Left ventricle myocardium inferior (tissue), 1 donor: Measurements from ENCODE around the gene NDUFS1. TPM values are rescaled to one million over a fixed set of nuclear protein-coding genes. Genes with fewer than 3 reads are reported as not detected.

ENCODE experiments used
- DNase-seq: peaks from one replicate; pipeline ENCODE4 v3.0.0-alpha.2; 2020
- H3K27ac ChIP-seq: fragments of 200-600 bp; replicated peaks from 2 replicates; pipeline ENCODE4 v1.8.0; 2021
- H3K27me3 ChIP-seq: fragments of 200-600 bp; 2 replicates; pipeline ENCODE4 v1.8.0; 2021; ENCODE audit warnings: low read depth
- H3K36me3 ChIP-seq: fragments of 200-600 bp; 2 replicates; pipeline ENCODE4 v1.8.0; 2021
- H3K4me1 ChIP-seq: fragments of 200-600 bp; 2 replicates; pipeline ENCODE4 v1.8.0; 2021
- H3K4me3 ChIP-seq: fragments of 200-600 bp; 2 replicates; pipeline ENCODE4 v1.8.0; 2021; ENCODE audit warnings: mild to moderate bottlenecking, moderate library complexity
- H3K9me3 ChIP-seq: fragments of 200-600 bp; replicated peaks from 2 replicates; pipeline ENCODE4 v1.8.0; 2021
- intact Hi-C: fragments of 100-400 bp; cut with micrococcal nuclease; formaldehyde crosslinking; loops from one replicate; pipeline ENCODE4 v1.11.0; 2022
- total RNA-seq: library from RNA; stranded (reverse); fragmentation: NEBNext Ultra II Directional; extraction: Animal tissue kit (Norgen Biotek cat#: 25700); gene quantifications from one replicate; pipeline ENCODE4 v1.2.1, GENCODE V29; 2021
- TF ChIP-seq, protein P1 (sequence below): fragments of 200-600 bp; IDR thresholded peaks from 2 replicates; pipeline ENCODE4 v1.8.0; 2021; ENCODE audit warnings: antibody characterized with exemption, mild to moderate bottlenecking, borderline replicate concordance
- donor health status: DM: no; HTN: yes; CAD: no; lungs with severe emphysema.

The NDUFS1 gene
- total RNA-seq, 1 donor from 2014 or later = 486 TPM

DNA sequence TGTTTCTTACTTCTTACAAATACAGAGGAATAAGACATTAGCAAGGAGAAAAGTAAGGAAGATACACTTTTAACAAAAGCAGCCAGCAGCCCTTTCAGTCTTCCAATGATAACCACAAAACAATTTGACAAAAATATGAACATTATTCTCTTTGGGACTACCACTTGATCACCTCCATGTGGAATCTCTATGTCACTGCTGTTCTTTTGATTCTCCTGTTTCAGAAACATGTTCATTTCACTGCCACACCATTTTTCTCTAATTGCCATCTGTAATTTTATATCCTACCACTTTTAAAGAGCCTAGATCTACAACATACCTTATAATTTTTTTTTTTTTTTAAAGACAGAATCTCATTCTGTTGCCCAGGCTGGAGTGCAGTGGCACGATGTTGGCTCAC lies 84.1 kb downstream of the NDUFS1 start:
- H3K27me3 ChIP-seq = no peaks in the 10 kb centered on the region
- H3K27ac ChIP-seq = no peak overlapping the region
- no peaks in the 10 kb centered on the region for H3K9me3 ChIP-seq
- peaks cover 22% of the 10 kb centered on the region for H3K4me1 ChIP-seq
- no peak for DNase-seq
- intact Hi-C loops = no loop called here
- H3K4me3 ChIP-seq = no peak overlapping the region
- TF ChIP-seq, protein P1, sequence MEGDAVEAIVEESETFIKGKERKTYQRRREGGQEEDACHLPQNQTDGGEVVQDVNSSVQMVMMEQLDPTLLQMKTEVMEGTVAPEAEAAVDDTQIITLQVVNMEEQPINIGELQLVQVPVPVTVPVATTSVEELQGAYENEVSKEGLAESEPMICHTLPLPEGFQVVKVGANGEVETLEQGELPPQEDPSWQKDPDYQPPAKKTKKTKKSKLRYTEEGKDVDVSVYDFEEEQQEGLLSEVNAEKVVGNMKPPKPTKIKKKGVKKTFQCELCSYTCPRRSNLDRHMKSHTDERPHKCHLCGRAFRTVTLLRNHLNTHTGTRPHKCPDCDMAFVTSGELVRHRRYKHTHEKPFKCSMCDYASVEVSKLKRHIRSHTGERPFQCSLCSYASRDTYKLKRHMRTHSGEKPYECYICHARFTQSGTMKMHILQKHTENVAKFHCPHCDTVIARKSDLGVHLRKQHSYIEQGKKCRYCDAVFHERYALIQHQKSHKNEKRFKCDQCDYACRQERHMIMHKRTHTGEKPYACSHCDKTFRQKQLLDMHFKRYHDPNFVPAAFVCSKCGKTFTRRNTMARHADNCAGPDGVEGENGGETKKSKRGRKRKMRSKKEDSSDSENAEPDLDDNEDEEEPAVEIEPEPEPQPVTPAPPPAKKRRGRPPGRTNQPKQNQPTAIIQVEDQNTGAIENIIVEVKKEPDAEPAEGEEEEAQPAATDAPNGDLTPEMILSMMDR = no peak
- no peaks in the 10 kb centered on the region for H3K36me3 ChIP-seq

DNA sequence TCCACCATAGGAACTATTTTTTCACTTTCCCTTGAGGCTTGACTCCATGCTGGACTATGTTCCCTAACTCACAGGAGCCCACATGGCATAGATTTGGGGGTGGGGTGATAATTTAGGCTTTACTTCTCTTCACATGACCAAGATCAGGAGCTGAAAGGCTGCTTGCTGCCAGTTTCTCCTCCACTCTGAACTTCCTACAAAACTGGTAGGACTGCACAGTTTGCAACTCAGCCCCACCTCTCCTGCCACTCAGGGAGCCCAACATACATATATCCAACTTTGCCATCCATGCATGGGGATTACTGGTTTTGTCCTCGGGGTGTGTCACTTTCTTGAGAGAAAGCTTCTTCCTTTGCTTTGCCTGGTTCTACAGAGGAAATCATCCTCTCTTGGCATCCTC lies 87.4 kb downstream of the NDUFS1 start:
- H3K4me1 ChIP-seq = peaks cover 15% of the 10 kb centered on the region
- TF ChIP-seq, protein P1 = no peak
- intact Hi-C loops = no loop called here
- no peaks in the 10 kb centered on the region for H3K9me3 ChIP-seq
- H3K27ac ChIP-seq = no peak overlapping the region
- H3K36me3 ChIP-seq = no peaks in the 10 kb centered on the region
- H3K27me3 ChIP-seq = no peaks in the 10 kb centered on the region
- no peak overlapping the region for H3K4me3 ChIP-seq
- DNase-seq = no peak

DNA sequence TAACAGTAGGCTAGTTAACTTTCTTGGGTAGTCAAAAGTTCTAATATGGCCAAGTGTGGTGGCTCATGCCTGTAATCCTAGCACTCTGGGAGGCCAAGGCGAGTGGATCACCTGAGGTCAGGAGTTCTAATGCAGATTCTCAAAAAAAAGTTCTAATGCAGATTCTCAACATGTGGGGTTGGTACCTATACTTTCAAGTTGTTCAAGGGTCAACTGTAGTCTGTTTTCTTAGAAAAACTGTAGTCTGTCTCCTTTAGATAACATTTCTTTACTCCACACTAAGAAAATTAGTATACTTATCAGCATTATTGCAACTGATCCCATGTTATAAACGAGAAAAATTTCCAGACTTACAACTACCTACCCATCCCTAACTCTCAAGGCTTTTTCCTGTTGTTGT lies 89.8 kb downstream of the NDUFS1 start:
- Histone ChIP-seq H3K4me3 (no peak overlapping the region), H3K27ac (no peak overlapping the region), H3K27me3 (no peaks in the 10 kb centered on the region), H3K4me1 (peaks cover 15% of the 10 kb centered on the region), H3K9me3 (no peaks in the 10 kb centered on the region), H3K36me3 (no peaks in the 10 kb centered on the region)
- TF ChIP-seq, protein P1 = no peak
- DNase-seq = no peak
- intact Hi-C loops = no loop called here

DNA sequence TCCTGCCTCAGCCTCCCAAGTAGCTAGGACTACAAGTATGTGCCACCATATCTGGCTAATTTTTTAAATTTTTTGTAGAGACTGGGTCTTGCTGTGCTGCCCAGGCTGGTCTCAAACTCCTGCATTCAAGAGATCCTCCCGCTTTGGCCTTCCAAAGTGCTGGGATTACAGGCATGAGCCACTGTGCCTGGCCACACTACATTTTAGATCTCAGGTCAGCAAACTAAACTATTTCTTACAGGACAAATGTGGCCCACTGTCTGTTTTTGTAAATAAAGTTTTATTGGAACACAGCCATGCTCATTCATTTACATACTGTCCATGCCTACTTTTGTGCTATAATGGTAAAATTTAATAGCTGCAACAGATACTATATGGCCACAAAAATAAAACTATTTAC lies 91.0 kb downstream of the NDUFS1 start:
- TF ChIP-seq, protein P1 = no peak
- intact Hi-C loops = no loop called here
- H3K4me1 ChIP-seq = peaks cover 15% of the 10 kb centered on the region
- H3K27ac ChIP-seq = no peak overlapping the region
- no peaks in the 10 kb centered on the region for H3K36me3 ChIP-seq
- no peak for DNase-seq
- no peaks in the 10 kb centered on the region for H3K9me3 ChIP-seq
- no peaks in the 10 kb centered on the region for H3K27me3 ChIP-seq
- H3K4me3 ChIP-seq = no peak overlapping the region

Other genes with a start within 250 kb of the NDUFS1 start
- gene INO80D, start 73.3 kb downstream of the NDUFS1 start, total RNA-seq = 12.8 TPM
- 229 TPM for gene EEF1B2, start 451 bp upstream of the NDUFS1 start, total RNA-seq
- gene ZDBF2, start 115.2 kb upstream of the NDUFS1 start, total RNA-seq = 8.3 TPM